COLO829 (cell line): ENCODE measurements around the gene PIM3.
"Not testable (repeated sequence)": the region's sequence is repeated elsewhere in the genome, so short reads cannot be mapped to it uniquely, and the experiment has no call there.

Experiments used
- DNase-seq: peaks from one replicate; pipeline ENCODE4 v3.0.0; 2012; ENCODE audit warnings: low spot score

Gene PIM3

DNA sequence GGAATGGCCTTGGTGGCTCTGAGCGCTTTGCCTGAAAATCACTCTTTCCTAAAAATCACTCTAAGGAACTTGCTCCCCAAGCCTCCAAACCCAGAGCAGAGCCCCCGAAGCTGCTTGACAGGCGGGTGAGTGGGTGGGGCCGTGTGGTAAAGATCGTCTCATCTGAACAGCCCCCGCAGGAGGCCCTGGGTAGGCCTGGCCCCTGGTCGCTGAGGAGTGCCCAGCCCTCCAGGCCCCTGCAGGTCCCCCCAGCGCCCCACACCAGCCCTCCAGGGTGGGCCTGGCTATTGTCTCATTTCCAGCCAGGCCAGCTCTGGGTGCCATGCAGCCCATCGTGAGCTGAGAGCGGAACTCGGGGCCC, 17.2 kb upstream of the PIM3 start:
- no peak for DNase-seq

GRCh38 chr22:49943771-49944398, 16.7 kb upstream of the PIM3 start:
- no peak for DNase-seq

DNA sequence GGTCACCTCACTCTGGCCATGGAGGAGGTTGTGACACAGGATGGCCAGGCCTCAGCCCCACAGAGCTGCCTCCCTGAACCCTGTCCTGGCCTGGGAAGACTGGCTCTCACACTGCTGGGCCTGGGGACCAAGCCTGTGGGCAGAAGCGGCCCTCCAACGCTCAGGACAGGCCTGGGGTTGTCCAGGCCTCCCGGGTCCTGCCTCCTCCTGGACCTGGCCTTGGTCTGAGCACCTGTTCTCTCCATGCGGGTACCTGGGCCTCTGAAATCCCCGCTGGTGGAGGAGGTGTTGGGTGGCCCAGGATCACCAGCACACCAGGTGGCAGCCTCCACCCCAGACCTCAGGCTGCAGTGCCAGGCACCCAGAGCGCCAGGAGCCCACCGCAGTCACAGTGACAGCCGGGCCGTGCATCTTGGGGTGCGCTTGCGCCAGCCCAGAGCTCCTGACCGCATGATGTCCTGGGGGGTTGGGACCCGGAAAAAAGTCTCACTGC, 16.1 kb upstream of the PIM3 start:
- DNase-seq: no peak

DNA sequence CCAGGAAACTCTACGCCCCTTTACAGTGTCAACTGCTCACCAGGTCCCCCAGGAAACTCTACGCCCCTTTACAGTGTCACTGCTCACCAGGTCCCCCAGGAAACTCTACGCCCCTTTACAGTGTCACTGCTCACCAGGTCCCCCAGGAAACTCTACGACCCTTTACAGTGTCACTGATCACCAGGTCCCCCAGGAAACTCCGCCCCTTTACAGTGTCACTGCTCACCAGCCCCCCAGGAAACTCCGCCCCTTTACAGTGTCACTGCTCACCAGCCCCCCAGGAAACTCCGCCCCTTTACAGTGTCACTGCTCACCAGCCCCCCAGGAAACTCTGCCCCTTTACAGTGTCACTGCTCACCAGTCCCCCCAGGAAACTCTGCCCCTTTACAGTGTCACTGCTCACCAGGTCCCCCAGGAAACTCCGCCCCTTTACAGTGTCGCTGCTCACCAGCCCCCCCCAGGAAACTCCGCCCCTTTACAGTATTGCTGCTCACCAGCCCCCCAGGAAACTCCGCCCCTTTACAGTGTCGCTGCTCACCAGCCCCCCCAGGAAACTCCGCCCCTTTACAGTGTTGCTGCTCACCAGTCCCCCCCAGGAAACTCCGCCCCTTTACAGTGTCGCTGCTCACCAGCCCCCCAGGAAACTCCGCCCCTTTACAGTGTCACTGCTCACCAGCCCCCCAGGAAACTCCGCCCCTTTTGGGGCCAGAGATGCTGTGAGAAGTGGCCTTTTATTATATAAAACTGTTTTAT, 15.4 kb upstream of the PIM3 start:
- DNase-seq: not testable (repeated sequence)

DNA sequence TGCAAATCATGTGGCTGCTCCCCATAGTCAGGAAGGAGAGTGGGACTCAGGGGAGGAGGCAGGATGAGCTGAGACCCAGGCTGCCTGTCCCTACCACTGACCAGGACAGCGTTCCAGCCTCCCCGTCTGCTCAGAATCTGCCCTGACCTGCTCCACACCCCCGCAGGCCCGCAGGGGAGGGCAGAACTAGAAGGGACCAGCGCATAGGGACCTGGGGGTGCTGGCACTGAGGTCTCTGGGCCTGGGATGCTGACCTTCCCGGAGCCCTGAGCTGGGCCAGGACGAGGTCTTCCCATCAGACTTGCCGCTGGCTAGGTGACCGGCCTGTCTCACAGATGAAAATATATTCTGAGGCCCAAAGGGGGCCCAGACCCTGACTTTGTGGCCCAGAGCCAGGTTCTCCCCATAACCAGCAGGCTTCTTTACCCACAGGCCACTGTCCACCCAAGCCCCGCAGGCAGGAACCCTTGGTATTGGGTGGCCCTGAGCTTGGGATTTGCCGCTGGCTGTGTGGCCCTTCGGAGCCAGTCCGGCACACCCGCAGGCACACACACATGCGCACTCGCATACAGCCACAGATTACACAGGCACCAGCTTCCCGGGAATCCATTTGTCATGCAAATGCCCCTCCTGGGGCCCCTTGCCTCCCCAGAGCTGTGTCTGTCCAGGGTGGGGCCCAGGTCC, 13.8 kb upstream of the PIM3 start:
- no peak for DNase-seq

- DNase-seq: no peak
Observed at GRCh38 chr22:49947296-49947622, 13.3 kb upstream of the PIM3 start.

- DNase-seq: no peak
Observed at GRCh38 chr22:49948116-49948957, 12.2 kb upstream of the PIM3 start.

- no peak for DNase-seq
Observed at GRCh38 chr22:49948958-49949913, 11.3 kb upstream of the PIM3 start.

- DNase-seq: no peak
Observed at GRCh38 chr22:49949914-49950292, 10.7 kb upstream of the PIM3 start.

GRCh38 chr22:49950396-49950994, 10.1 kb upstream of the PIM3 start:
- no peak for DNase-seq

GRCh38 chr22:49951000-49951677, 9.4 kb upstream of the PIM3 start:
- DNase-seq: no peak

DNA sequence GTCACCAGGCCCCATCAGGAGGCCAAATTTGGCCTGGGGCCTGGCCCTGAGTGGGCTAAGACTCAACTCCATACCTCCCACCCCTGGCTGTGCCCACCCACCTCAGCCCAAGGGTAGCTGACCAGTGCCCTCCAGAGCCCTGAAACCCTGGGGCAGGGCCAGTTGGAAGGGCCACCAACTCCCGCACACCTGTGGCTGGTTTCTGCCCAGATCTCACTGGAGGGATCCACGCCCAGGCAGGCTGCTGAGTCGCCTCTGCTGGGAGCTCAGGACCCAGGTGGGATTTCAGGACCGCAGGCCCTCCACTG, 8.9 kb upstream of the PIM3 start:
- DNase-seq: no peak

DNA sequence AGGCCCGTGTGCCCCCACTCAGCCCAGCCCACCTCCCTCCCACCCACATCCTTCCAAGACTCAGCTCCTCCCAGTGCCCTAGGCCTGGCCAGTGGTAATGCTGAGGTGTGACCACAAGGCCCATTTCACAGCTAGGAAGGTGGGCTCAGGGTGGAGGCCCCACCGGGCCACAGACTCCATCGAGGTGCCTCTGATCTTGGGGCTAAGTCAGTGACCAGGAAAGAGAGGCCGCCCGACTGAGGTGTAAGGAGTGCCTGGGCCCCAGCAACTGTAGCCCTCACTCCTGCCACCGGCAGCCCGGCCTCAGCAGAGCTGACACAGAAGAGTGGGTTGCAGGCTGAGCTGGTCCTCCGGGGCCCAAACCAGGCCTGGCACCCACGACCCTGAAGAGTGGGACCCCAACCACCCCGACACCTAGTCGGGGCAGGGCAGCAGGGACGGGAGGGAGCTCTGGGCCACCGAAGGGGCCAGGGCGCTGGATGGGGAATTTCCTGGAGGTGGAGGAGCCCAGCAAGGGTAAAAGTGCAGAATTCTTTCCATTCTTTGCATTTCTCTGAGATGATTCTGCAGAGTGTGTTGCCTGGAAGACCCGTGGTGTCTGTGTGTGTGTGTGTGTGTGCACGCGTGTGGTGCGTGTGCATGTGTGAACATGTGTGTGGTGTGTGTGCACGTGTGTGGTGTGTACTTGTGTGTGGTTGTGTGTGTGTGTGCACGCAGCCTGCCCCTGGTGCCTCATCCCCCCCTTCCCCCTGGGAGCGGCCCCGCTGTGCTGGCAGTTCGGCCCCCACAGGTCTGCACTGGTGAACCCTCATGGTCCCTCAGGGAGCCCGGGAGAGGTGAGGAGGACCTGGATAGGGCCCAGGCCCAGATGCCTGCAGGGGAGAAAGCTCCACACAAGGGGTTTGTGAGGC, 8.3 kb upstream of the PIM3 start:
- no peak for DNase-seq

DNA sequence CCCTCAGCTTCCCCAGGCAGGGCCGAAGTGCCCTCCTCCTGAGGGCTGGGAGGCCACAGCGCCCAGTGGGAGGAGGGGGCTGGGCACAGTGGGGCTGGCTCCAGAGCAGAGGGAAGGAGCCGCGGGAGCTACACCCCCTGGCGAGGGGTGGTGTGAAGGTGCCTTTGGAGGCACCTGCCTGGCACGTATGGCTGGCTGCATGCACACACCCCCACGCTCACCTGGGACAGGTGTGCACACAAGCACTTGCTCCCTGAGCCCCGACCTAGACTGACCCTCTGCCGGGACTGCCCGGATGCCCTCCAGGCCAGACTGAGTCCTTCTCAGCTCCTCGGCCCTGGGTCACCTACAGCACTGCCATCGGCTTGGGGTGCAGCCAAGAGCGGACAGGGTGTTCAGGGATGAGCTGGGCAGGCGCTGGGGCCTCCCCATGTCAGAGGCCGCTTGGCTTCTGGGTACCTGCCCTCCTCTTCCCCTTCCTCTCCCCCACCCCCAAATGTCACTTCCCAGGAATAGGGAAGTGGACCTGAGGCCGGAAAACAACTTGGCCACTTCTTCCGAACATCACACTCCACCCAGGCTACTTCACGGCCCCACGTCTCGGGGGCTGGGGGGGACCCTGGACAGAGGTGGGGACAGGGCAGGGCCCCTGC, 7.4 kb upstream of the PIM3 start:
- no peak for DNase-seq

DNA sequence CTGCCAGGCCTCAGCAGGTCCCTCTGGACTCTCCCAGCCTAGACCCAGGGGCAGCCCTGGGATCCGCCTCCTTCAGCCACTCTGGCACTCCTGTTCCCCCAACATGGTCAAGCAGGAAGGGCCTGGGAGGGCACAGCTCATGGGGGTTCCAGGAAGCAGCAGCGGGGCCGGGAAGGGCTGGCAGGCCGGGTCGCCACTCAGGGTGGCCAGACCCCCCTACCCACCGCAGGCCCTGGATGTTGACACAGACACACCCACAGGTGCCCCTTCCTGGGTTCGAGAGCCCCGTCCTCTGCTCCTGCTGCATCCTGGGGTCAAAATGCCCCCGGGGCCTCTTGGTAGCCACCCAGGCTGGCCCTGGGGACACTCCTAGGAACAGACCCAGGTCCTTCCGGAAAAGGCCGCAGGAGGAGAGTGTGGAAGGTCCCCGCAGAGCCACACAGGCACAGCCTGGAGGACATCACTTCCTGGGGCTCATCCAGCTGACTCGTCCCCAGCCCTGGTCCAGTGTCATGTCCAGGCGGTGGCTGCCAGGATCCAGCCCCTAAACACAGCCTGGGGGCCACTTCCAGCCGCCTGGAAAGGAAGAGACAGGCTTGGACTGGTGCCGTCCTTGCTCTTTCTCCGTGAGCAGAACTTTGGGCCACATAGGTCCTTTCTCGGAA, 6.8 kb upstream of the PIM3 start:
- no peak for DNase-seq

DNA sequence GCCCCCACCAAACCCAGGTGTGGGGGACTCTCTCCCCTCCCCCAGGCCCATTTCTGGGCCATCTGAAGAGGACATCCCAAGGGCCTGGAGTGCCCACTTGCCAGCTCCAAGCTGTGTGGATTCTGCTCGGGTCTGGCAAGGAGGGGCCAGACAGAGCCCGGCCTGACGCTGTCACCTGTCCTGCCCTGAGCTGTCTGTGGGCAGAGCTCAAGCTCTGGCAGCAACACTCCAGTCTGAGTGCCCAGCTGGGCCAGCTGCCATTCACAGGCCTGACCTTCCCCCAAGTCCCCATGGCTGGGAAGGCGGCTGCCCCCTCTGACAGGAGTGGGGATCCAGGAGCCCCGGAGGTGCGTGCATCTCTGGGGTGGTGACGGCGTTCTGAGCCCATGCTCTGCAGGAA, 6.2 kb upstream of the PIM3 start:
- no peak for DNase-seq

GRCh38 chr22:49954991-49955580, 5.5 kb upstream of the PIM3 start:
- DNase-seq: no peak
